Uterus (tissue), 2 donors: Measurements from ENCODE around the gene SND1.

Experiments used
- CTCF ChIP-seq, 4 experiments: fragments of 200-600 bp in 2 of 4; fragments of 450-650 bp in 2 of 4; sonication (generic) in 2 of 4; IDR thresholded peaks; one replicate each; pipeline ENCODE4 v1.5.1; 2016 to 2019; ENCODE audit warnings: antibody characterized with exemption in 4 of 4, mild to moderate bottlenecking in 2 of 4, moderate library complexity in 1 of 4
- POLR2A ChIP-seq, 2 donors: fragments of 450-650 bp; IDR thresholded peaks; one replicate each; pipeline ENCODE4 v1.6.1; 2016; ENCODE audit warnings: antibody characterized with exemption in 2 of 2, mild to moderate bottlenecking in 1 of 2, moderate library complexity in 1 of 2

- TF ChIP-seq CTCF (IDR thresholded peaks at IDR 0.05) (no peak), POLR2A (IDR thresholded peaks at IDR 0.05) (no peak)
These were observed 353.1 kb downstream of the SND1 start for GRCh38 chr7:128005117-128005516.
